Measurements from ENCODE around the gene FBXO10.
A peak's percentile ranks its signal among the peaks of the same experiment; 100 is the strongest.

FBXO10 gene

GRCh38 chr9:37583522-37584121, 7.4 kb upstream of the FBXO10 start:
- Histone ChIP-seq H2AFZ (no peak overlapping the region), H3K9ac (no peak overlapping the region), H3K9me3 (ENCODE audit: control insufficient read depth, low read length) (no peaks in the 10 kb centered on the region), H3K79me2 (no peaks in the 10 kb centered on the region), H3K36me3 (ENCODE audit: control insufficient read depth, insufficient read depth, low read length) (no peaks in the 10 kb centered on the region), H3K27me3 (ENCODE audit: control insufficient read depth, insufficient read depth, low read length) (no peaks in the 10 kb centered on the region), H3K4me2 (ENCODE audit: low read length) (no peak overlapping the region), H3K27ac (no peak overlapping the region), H3K4me1 (no peaks in the 10 kb centered on the region), H3K4me3 (ENCODE audit: low read depth, low read length) (no peak overlapping the region)
- no peak for TF ChIP-seq CTCF (IDR thresholded peaks at IDR 0.05)

GRCh38 chr9:37582548-37583157, 6.5 kb upstream of the FBXO10 start:
- Histone ChIP-seq H2AFZ (no peak overlapping the region), H3K4me1 (no peaks in the 10 kb centered on the region), H3K27me3 (ENCODE audit: control insufficient read depth, insufficient read depth, low read length) (no peaks in the 10 kb centered on the region), H3K4me2 (ENCODE audit: low read length) (no peak overlapping the region), H3K9ac (no peak overlapping the region), H3K9me3 (ENCODE audit: control insufficient read depth, low read length) (no peaks in the 10 kb centered on the region), H3K79me2 (no peaks in the 10 kb centered on the region), H3K36me3 (ENCODE audit: control insufficient read depth, insufficient read depth, low read length) (no peaks in the 10 kb centered on the region), H3K27ac (no peak overlapping the region), H3K4me3 (ENCODE audit: low read depth, low read length) (no peak overlapping the region)
- peak; percentile 60 for TF ChIP-seq CTCF (IDR thresholded peaks at IDR 0.05)

GRCh38 chr9:37575511-37575914, 667 bp downstream of the FBXO10 start:
- Histone ChIP-seq H2AFZ (peak overlapping the region; percentile 83), H3K9me3 (ENCODE audit: control insufficient read depth, low read length) (no peaks in the 10 kb centered on the region), H3K27ac (no peak overlapping the region), H3K36me3 (ENCODE audit: control insufficient read depth, insufficient read depth, low read length) (no peaks in the 10 kb centered on the region), H3K4me1 (no peaks in the 10 kb centered on the region), H3K4me3 (ENCODE audit: low read depth, low read length) (peak overlapping the region; percentile 60), H3K79me2 (no peaks in the 10 kb centered on the region), H3K27me3 (ENCODE audit: control insufficient read depth, insufficient read depth, low read length) (no peaks in the 10 kb centered on the region), H3K9ac (peak overlapping the region; percentile 37), H3K4me2 (ENCODE audit: low read length) (peak overlapping the region; percentile 90)
- no peak for TF ChIP-seq CTCF (IDR thresholded peaks at IDR 0.05)

- Histone ChIP-seq H2AFZ (no peak overlapping the region), H3K4me3 (ENCODE audit: low read depth, low read length) (no peak overlapping the region), H3K27me3 (ENCODE audit: control insufficient read depth, insufficient read depth, low read length) (no peaks in the 10 kb centered on the region), H3K9me3 (ENCODE audit: control insufficient read depth, low read length) (no peaks in the 10 kb centered on the region), H3K27ac (no peak overlapping the region), H3K4me2 (ENCODE audit: low read length) (peak overlapping the region; percentile 7), H3K36me3 (ENCODE audit: control insufficient read depth, insufficient read depth, low read length) (no peaks in the 10 kb centered on the region), H3K9ac (no peak overlapping the region), H3K79me2 (no peaks in the 10 kb centered on the region), H3K4me1 (no peaks in the 10 kb centered on the region)
- no peak for TF ChIP-seq CTCF (IDR thresholded peaks at IDR 0.05)
Measured at GRCh38 chr9:37575001-37575400, 1.2 kb downstream of the FBXO10 start.

- no peak for TF ChIP-seq CTCF (IDR thresholded peaks at IDR 0.05)
- Histone ChIP-seq H3K9ac (no peak overlapping the region), H3K79me2 (no peaks in the 10 kb centered on the region), H2AFZ (no peak overlapping the region), H3K36me3 (ENCODE audit: control insufficient read depth, insufficient read depth, low read length) (no peaks in the 10 kb centered on the region), H3K9me3 (ENCODE audit: control insufficient read depth, low read length) (no peaks in the 10 kb centered on the region), H3K27ac (no peak overlapping the region), H3K4me1 (no peaks in the 10 kb centered on the region), H3K4me3 (ENCODE audit: low read depth, low read length) (no peak overlapping the region), H3K4me2 (ENCODE audit: low read length) (no peak overlapping the region), H3K27me3 (ENCODE audit: control insufficient read depth, insufficient read depth, low read length) (no peaks in the 10 kb centered on the region)
Measured at GRCh38 chr9:37574241-37574721, 1.9 kb downstream of the FBXO10 start.
